ENCODE results near the gene LRIG1.

- TF ChIP-seq, protein P1, sequence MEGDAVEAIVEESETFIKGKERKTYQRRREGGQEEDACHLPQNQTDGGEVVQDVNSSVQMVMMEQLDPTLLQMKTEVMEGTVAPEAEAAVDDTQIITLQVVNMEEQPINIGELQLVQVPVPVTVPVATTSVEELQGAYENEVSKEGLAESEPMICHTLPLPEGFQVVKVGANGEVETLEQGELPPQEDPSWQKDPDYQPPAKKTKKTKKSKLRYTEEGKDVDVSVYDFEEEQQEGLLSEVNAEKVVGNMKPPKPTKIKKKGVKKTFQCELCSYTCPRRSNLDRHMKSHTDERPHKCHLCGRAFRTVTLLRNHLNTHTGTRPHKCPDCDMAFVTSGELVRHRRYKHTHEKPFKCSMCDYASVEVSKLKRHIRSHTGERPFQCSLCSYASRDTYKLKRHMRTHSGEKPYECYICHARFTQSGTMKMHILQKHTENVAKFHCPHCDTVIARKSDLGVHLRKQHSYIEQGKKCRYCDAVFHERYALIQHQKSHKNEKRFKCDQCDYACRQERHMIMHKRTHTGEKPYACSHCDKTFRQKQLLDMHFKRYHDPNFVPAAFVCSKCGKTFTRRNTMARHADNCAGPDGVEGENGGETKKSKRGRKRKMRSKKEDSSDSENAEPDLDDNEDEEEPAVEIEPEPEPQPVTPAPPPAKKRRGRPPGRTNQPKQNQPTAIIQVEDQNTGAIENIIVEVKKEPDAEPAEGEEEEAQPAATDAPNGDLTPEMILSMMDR (IDR thresholded peaks at IDR 0.05): no peak
- TF ChIP-seq POLR2A (IDR thresholded peaks at IDR 0.05): no peak
Observed at GRCh38 chr3:66490214-66490613, 10.6 kb downstream of the LRIG1 start.

Measured in breast epithelium (tissue), 3 donors.